HepG2 (cell line): ENCODE results near the gene DDX23. TPM values are rescaled to one million over a fixed set of nuclear protein-coding genes. Genes with fewer than 3 reads are reported as not detected.

ENCODE experiments used
- ATM ChIP-seq: fragments of 450-650 bp; IDR thresholded peaks from 2 replicates; pipeline ENCODE4 v1.7.1; 2017; ENCODE audit warnings: mild to moderate bottlenecking, borderline replicate concordance
- CHCHD3 ChIP-seq: sonication (generic); formaldehyde crosslinking; IDR thresholded peaks from 2 replicates; pipeline ENCODE4 v1.8.0; 2022; ENCODE audit warnings: mild to moderate bottlenecking, missing genetic modification reagents, moderate library complexity
- ELF3 ChIP-seq: IDR thresholded peaks from 2 replicates; pipeline ENCODE4 v1.6.1; 2016; ENCODE audit warnings: missing genetic modification reagents, missing compliant biosample characterization
- FOSL2 ChIP-seq: sonication (generic); formaldehyde crosslinking; IDR thresholded peaks from 2 replicates; pipeline ENCODE4 v1.4.0; 2020; ENCODE audit warnings: missing genetic modification reagents
- FOXC1 ChIP-seq: sonication (generic); formaldehyde crosslinking; IDR thresholded peaks from 2 replicates; pipeline ENCODE4 v1.8.0; 2022; ENCODE audit warnings: mild to moderate bottlenecking, missing genetic modification reagents, borderline replicate concordance
- GFI1 ChIP-seq: sonication (generic); formaldehyde crosslinking; IDR thresholded peaks from 2 replicates; pipeline ENCODE4 v1.5.0; 2020; ENCODE audit warnings: missing genetic modification reagents, mild to moderate bottlenecking, borderline replicate concordance
- KMT2A ChIP-seq: sonication (generic); formaldehyde crosslinking; IDR thresholded peaks from 2 replicates; pipeline ENCODE4 v1.4.0; 2020; ENCODE audit warnings: missing genetic modification reagents
- NFE2 ChIP-seq: sonication (generic); formaldehyde crosslinking; IDR thresholded peaks from 2 replicates; pipeline ENCODE4 v1.4.0; 2020; ENCODE audit warnings: missing genetic modification reagents
- NRL ChIP-seq: sonication (generic); formaldehyde crosslinking; IDR thresholded peaks from 2 replicates; pipeline ENCODE4 v1.5.0; 2020; ENCODE audit warnings: missing genetic modification reagents, mild to moderate bottlenecking, moderate library complexity, borderline replicate concordance
- REL ChIP-seq: sonication (generic); formaldehyde crosslinking; conservative IDR thresholded peaks from 2 replicates; pipeline ENCODE4 v1.8.0; 2022; ENCODE audit warnings: mild to moderate bottlenecking, missing genetic modification reagents, moderate library complexity
- SMAD3 ChIP-seq: sonication (generic); formaldehyde crosslinking; IDR thresholded peaks from 2 replicates; pipeline ENCODE4 v1.4.0; 2020; ENCODE audit warnings: missing genetic modification reagents
- TMF1 ChIP-seq: sonication (generic); formaldehyde crosslinking; IDR thresholded peaks from 2 replicates; pipeline ENCODE4 v1.8.1; 2022; ENCODE audit warnings: low read depth, missing genetic modification reagents
- ZFAT ChIP-seq: sonication (generic); formaldehyde crosslinking; conservative IDR thresholded peaks from 2 replicates; pipeline ENCODE4 v1.8.1; 2023; ENCODE audit warnings: missing genetic modification reagents, inconsistent platforms
- ZFP90 ChIP-seq: sonication (generic); formaldehyde crosslinking; IDR thresholded peaks from 2 replicates; pipeline ENCODE4 v1.8.0; 2022; ENCODE audit warnings: missing genetic modification reagents, mild to moderate bottlenecking, inconsistent platforms, borderline replicate concordance
- ZNF232 ChIP-seq: sonication (generic); formaldehyde crosslinking; IDR thresholded peaks from 2 replicates; pipeline ENCODE4 v1.4.0; 2020; ENCODE audit warnings: missing genetic modification reagents, borderline replicate concordance
- ZNF569 ChIP-seq: sonication (generic); formaldehyde crosslinking; IDR thresholded peaks from 2 replicates; pipeline ENCODE4 v1.5.0; 2020; ENCODE audit warnings: mild to moderate bottlenecking, missing genetic modification reagents, moderate library complexity, borderline replicate concordance
- ZNF644 ChIP-seq: IDR thresholded peaks from 2 replicates; pipeline ENCODE4 v1.6.1; 2016; ENCODE audit warnings: low read depth
- ZNF674 ChIP-seq: sonication (generic); formaldehyde crosslinking; IDR thresholded peaks from 2 replicates; pipeline ENCODE4 v1.5.0; 2020; ENCODE audit warnings: low read depth, mild to moderate bottlenecking, missing genetic modification reagents
- ZSCAN9 ChIP-seq: IDR thresholded peaks from 2 replicates; pipeline ENCODE4 v1.6.1; 2016; ENCODE audit warnings: borderline replicate concordance
- polyA plus RNA-seq, 8 experiments: library from polyadenylated mRNA; depleted of rRNA in 3 of 8; stranded (reverse) in 7 of 8; unstranded in 1 of 8; fragments of >200 nt; fragmentation: Illumina TruSeq in 4 of 8; extraction: Trizol in 4 of 8; gene quantifications; 2 replicates each; pipeline versions ENCODE4 v1.2.1 to v1.2.3, GENCODE V29; 2011 to 2016; ENCODE audit warnings: low read depth in 4 of 8, missing spikeins in 1 of 8, mixed read lengths in 1 of 8; ENCODE audit not compliant: insufficient read depth in 1 of 8
- total RNA-seq, 5 experiments: library from RNA; depleted of rRNA; stranded (reverse); fragments of >200 nt; fragmentation: Illumina TruSeq; extraction: Trizol; gene quantifications; 2 replicates each; pipeline ENCODE4 v1.2.3, GENCODE V29; 2016; ENCODE audit warnings: low read depth in 1 of 5
- TF ChIP-seq, protein P1 (sequence below): sonication (generic); formaldehyde crosslinking; IDR thresholded peaks from 2 replicates; pipeline ENCODE4 v1.5.1; 2020; ENCODE audit warnings: missing genetic modification reagents, mild to moderate bottlenecking, borderline replicate concordance
- TF ChIP-seq, protein P2 (sequence below): conservative IDR thresholded peaks from 2 replicates; pipeline ENCODE4 v1.6.1; 2018; ENCODE audit warnings: missing genetic modification reagents
- TF ChIP-seq, protein P3 (sequence below): sonication (generic); formaldehyde crosslinking; IDR thresholded peaks from 2 replicates; pipeline ENCODE4 v1.8.0; 2022; ENCODE audit warnings: low read depth, missing genetic modification reagents
- TF ChIP-seq, protein P4 (sequence below): sonication (generic); formaldehyde crosslinking; IDR thresholded peaks from 2 replicates; pipeline ENCODE4 v1.4.0; 2020; ENCODE audit warnings: missing genetic modification reagents
- TF ChIP-seq, protein P5 (sequence below): sonication (generic); formaldehyde crosslinking; IDR thresholded peaks from 2 replicates; pipeline ENCODE4 v1.4.0; 2020; ENCODE audit warnings: missing genetic modification reagents

Gene DDX23
- total and polyA plus RNA-seq, 2 of the 13 experiments (the other 11 are each of a cell fraction or from before 2014, with no cell fraction given): 35.7 to 90.0 TPM

DNA sequence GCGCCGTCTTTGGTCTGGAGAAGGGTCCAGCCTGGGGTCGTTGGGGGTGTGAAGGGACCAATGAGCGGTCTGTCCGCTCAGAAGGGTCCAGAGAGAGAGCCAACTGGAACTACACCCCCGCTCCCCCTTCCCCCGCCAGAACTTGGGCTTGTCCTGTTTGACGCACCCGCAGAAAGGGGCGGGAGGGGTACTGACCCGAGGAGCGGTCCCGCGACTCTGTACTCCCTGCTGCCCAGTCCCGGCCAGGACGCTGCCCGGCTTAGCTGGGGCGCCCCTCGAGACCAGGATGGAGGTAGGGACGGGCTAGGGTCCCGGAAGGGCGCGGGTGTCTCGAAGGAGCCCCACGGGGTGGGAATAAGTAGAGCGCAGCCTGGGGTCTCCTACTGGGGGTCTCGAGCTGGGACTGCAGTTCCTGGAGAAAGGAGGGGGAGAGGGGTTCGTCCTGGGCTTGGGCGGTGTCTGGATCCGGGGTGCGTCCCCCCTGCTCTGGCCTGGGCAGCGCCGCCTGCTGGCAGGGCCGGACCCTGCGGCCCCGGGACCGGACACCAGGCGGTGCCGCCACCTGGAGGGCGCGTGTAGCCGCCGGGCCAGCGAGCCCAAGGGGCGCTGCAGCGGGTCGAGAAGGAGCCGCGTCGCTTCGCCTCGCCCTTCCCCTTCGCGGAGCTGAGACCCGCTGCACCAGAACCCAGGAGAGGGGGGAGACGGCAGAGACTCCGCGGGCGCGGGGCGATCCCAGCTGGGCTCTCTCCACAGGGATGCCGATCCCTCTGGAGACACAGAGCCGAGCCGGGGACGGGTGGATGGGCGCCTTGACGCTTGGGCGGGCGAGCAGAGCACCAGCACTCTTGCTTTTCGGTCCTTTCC lies 37.5 kb downstream of the DDX23 start (continued):
- TF ChIP-seq, protein P1, sequence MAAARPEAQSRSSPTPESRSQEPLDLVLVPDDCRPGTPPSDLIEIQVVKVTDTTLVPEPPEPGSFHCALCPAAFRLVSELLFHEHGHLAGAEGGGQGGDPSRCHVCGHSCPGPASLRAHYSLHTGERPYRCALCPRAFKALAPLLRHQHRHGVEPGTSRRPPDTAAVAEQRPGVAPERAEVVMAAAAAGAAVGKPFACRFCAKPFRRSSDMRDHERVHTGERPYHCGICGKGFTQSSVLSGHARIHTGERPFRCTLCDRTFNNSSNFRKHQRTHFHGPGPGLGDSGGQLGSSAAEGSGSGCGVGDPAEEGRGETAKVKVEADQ (CRISPR knock-in tag): no peak
- TF ChIP-seq, protein P2, sequence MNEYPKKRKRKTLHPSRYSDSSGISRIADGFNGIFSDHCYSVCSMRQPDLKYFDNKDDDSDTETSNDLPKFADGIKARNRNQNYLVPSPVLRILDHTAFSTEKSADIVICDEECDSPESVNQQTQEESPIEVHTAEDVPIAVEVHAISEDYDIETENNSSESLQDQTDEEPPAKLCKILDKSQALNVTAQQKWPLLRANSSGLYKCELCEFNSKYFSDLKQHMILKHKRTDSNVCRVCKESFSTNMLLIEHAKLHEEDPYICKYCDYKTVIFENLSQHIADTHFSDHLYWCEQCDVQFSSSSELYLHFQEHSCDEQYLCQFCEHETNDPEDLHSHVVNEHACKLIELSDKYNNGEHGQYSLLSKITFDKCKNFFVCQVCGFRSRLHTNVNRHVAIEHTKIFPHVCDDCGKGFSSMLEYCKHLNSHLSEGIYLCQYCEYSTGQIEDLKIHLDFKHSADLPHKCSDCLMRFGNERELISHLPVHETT (CRISPR knock-in tag): 0 out of 2 replicates have a peak, but pooled peaks have one; percentile 44
- TF ChIP-seq ZSCAN9 (CRISPR knock-in tag) (no peak), NFE2 (CRISPR knock-in tag) (no peak), ZFP90 (no peak; the same call in 1 of the 2 replicates), REL (CRISPR knock-in tag) (no peak), SMAD3 (CRISPR knock-in tag) (no peak), FOXC1 (CRISPR knock-in tag) (no peak), ZFAT (CRISPR knock-in tag) (no peak), NRL (no peak; the same call in 1 of the 2 replicates), KMT2A (peak; percentile 71; the same call in 1 of the 2 replicates), TMF1 (CRISPR knock-in tag) (no peak), ZNF644 (CRISPR knock-in tag) (no peak), ZNF232 (no peak), ELF3 (CRISPR knock-in tag) (peak; percentile 46; the same call in 1 of the 2 replicates), ZNF569 (CRISPR knock-in tag) (no peak), GFI1 (CRISPR knock-in tag) (0 out of 2 replicates have a peak, but pooled peaks have one; percentile 35), CHCHD3 (CRISPR knock-in tag) (0 out of 2 replicates have a peak, but pooled peaks have one; percentile 21), FOSL2 (CRISPR knock-in tag) (no peak), ZNF674 (CRISPR knock-in tag) (no peak), ATM (no peak)
- TF ChIP-seq, protein P3, sequence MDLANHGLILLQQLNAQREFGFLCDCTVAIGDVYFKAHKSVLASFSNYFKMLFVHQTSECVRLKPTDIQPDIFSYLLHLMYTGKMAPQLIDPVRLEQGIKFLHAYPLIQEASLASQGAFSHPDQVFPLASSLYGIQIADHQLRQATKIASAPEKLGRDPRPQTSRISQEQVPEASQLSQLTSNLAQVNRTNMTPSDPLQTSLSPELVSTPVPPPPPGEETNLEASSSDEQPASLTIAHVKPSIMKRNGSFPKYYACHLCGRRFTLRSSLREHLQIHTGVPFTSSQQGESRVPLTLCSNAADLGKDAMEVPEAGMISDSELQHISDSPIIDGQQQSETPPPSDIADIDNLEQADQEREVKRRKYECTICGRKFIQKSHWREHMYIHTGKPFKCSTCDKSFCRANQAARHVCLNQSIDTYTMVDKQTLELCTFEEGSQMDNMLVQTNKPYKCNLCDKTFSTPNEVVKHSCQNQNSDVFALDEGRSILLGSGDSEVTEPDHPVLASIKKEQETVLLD: no peak
- TF ChIP-seq, protein P4, sequence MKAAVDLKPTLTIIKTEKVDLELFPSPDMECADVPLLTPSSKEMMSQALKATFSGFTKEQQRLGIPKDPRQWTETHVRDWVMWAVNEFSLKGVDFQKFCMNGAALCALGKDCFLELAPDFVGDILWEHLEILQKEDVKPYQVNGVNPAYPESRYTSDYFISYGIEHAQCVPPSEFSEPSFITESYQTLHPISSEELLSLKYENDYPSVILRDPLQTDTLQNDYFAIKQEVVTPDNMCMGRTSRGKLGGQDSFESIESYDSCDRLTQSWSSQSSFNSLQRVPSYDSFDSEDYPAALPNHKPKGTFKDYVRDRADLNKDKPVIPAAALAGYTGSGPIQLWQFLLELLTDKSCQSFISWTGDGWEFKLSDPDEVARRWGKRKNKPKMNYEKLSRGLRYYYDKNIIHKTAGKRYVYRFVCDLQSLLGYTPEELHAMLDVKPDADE (CRISPR knock-in tag): no peak
- TF ChIP-seq, protein P5, sequence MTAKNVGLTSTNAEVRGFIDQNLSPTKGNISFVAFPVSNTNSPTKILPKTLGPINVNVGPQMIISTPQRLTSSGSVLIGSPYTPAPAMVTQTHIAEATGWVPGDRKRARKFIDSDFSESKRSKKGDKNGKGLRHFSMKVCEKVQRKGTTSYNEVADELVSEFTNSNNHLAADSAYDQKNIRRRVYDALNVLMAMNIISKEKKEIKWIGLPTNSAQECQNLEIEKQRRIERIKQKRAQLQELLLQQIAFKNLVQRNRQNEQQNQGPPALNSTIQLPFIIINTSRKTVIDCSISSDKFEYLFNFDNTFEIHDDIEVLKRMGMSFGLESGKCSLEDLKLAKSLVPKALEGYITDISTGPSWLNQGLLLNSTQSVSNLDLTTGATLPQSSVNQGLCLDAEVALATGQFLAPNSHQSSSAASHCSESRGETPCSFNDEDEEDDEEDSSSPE (CRISPR knock-in tag): peak; percentile 73
